Pulmonary artery endothelial cell (primary cell): ENCODE results near the gene OPN3. TPM values are rescaled to one million over a fixed set of nuclear protein-coding genes. Genes with fewer than 3 reads are reported as not detected.

Experiments
- DNase-seq: peaks from one replicate; pipeline ENCODE4 v3.0.0-alpha.2; 2011; ENCODE audit warnings: low read depth, low spot score
- total RNA-seq: library from RNA; depleted of rRNA; stranded (reverse); fragments of >200 nt; gene quantifications from 2 replicates; pipeline ENCODE4 v1.2.3, GENCODE V29; 2014

OPN3 gene
- total RNA-seq, 1 donor from 2014 or later: 18.3 TPM

GRCh38 chr1:241622669-241623068 is 17.5 kb downstream of the OPN3 start:
- DNase-seq: no peak

- DNase-seq: no peak
These were observed 22.7 kb downstream of the OPN3 start for GRCh38 chr1:241617426-241617825.

GRCh38 chr1:241615043-241615974 is 24.9 kb downstream of the OPN3 start:
- no peak for DNase-seq

GRCh38 chr1:241614572-241614971 is 25.6 kb downstream of the OPN3 start:
- DNase-seq: no peak

GRCh38 chr1:241614144-241614543 is 26.0 kb downstream of the OPN3 start:
- DNase-seq: no peak

GRCh38 chr1:241612533-241613477 is 27.4 kb downstream of the OPN3 start:
- peak; percentile 36 for DNase-seq

- no peak for DNase-seq
These were observed 28.4 kb downstream of the OPN3 start for GRCh38 chr1:241611736-241612135.

- peak; percentile 43 for DNase-seq
These were observed 29.1 kb downstream of the OPN3 start for GRCh38 chr1:241611063-241611462.

- peak; percentile 61 for DNase-seq
These were observed 29.9 kb downstream of the OPN3 start for GRCh38 chr1:241610056-241610815.

GRCh38 chr1:241608379-241609033 is 31.7 kb downstream of the OPN3 start:
- no peak for DNase-seq

GRCh38 chr1:241607497-241607896 is 32.7 kb downstream of the OPN3 start:
- DNase-seq: no peak

GRCh38 chr1:241606544-241606943 is 33.6 kb downstream of the OPN3 start:
- DNase-seq: no peak

GRCh38 chr1:241605146-241605805 is 34.9 kb downstream of the OPN3 start:
- DNase-seq: no peak

- no peak for DNase-seq
These were observed 36.4 kb downstream of the OPN3 start for GRCh38 chr1:241603731-241604245.

- no peak for DNase-seq
These were observed 39.7 kb downstream of the OPN3 start for GRCh38 chr1:241600496-241600901.

- no peak for DNase-seq
These were observed 41.9 kb downstream of the OPN3 start for GRCh38 chr1:241598249-241598648.

GRCh38 chr1:241596633-241597032 is 43.5 kb downstream of the OPN3 start:
- no peak for DNase-seq

- DNase-seq: no peak
These were observed 47.0 kb downstream of the OPN3 start for GRCh38 chr1:241593186-241593585.

GRCh38 chr1:241592273-241592958 is 47.8 kb downstream of the OPN3 start:
- DNase-seq: no peak
